Right ventricle myocardium superior (tissue), 1 donor: Measurements from ENCODE around the gene NNT. TPM values are rescaled to one million over a fixed set of nuclear protein-coding genes. Genes with fewer than 3 reads are reported as not detected.
A peak's percentile ranks its signal among the peaks of the same experiment; 100 is the strongest.
"Not testable (repeated sequence)": the region's sequence is repeated elsewhere in the genome, so short reads cannot be mapped to it uniquely, and the experiment has no call there.

Experiments used
- ATAC-seq: fragments of 200-7000 bp; cut with Tn5 transposase; one replicate; pipeline ENCODE4 v1.9.1; 2020; ENCODE audit warnings: mild to moderate bottlenecking; ENCODE audit not compliant: poor library complexity
- DNase-seq: peaks from one replicate; pipeline ENCODE4 v3.0.0-alpha.2; 2020
- intact Hi-C: fragments of 100-400 bp; cut with DNase I; formaldehyde crosslinking; loops from one replicate; pipeline ENCODE4 v1.11.2; 2022
- total RNA-seq: library from RNA; stranded (reverse); fragmentation: NEBNext Ultra II Directional; extraction: Animal tissue kit (Norgen Biotek cat#: 25700); gene quantifications from one replicate; pipeline ENCODE4 v1.2.1, GENCODE V29; 2021
- donor health status: DM: no; HTN: yes; CAD: no; lungs with severe emphysema.

The NNT gene
- total RNA-seq, 1 donor from 2014 or later: 573 TPM

DNA sequence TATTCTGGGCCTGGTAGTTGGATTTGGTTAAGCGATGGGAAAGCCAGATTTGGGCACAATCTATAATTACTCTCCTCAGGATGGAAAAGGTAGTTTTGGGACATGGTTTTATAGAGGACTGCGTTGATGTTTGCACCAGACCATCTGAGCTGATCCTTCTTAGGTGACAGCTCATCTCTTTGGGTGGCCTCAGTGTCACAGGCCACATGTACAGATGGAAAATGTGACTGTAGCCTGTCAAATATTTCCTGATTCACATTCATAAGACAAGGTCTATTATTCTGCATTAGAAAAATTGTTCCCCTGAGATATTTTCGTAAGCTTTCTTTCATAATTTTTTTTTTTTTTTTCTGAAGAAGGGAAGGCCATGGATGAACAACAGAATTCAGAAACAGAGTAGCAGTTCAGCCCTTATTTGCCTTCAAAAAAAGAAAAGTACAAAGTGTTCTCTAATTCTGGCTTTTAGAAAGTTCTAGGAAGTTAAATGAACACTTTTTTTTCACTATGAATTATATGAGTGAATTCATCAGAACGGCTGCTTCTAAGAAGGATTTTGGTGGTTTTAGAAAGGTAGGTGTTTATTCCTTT, 81.0 kb downstream of the NNT start:
- ATAC-seq (peak; percentile 58), DNase-seq (no peak)
- intact Hi-C loops: no loop called here

DNA sequence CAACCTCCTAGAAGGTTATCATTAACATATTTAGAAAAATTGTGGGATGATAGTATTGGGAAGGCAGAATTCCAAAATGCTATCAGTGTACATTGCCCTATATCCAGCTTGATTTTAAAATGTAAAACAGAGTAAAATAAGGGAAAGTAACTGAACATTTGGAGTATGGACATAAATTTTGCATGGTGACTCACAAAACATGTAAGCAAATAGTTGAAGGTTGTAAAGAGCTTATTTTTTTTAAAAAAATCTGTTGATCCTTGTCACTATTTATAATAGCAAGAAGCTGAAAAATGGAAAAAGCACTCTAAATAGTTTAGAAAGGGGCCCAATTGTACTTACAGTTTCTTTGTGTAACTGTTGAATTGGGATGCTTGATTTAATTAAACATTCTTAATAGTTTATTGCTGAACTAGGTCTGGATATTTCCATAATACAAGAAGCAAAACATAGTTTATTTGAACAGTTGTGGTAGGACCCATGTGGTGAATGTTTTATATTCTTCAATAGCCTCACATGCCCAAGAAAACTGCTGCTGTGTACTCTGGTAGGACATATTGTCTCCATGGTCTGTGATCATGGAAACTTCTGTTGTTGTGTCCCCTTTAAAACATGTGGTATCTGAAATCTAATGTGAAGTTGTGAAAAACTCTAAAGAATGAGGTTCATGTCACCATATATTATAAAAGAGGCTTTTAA, 82.4 kb downstream of the NNT start:
- intact Hi-C loops: no loop called here
- DNase-seq (no peak), ATAC-seq (no peak)

DNA sequence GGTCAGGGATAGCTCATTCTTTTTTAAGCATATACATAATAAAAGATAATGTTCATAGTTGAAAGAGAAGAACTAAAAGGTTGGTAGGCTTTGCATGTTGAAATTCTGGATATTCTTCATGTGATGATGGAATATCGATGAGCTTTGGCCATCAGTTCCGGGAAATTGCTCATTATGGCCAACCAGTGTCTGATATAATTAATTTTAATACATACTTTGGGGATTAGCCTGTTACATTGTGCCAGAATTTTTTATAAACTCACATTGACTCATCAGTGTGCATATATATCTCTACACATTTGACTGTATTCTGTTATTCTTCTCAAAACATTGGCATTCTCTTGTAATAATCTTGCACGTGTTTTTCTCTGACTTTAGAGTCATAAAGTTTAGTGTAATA, 84.3 kb downstream of the NNT start:
- intact Hi-C loops: no loop called here
- no peak for ATAC-seq
- DNase-seq: no peak

DNA sequence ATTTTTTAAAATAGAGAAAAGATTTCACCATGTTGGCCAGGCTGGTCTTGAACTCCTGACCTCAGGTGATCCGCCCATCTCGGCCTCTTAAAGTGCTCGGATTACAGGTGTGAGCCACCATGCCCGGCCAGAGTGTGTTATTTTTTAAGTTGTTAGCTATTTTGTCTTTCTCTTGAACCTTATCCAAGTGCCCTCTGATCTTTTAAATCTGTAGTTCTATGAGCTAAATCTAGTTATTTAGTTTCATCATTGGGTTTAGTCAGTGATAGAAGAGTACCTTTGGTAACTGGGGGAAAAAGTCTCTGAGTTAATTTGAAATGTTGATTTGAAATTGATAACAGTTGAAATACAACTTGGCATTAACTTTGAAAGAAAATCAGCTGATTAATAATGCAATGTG, 88.3 kb downstream of the NNT start:
- no peak for ATAC-seq
- no peak for DNase-seq
- intact Hi-C loops: no loop called here

DNA sequence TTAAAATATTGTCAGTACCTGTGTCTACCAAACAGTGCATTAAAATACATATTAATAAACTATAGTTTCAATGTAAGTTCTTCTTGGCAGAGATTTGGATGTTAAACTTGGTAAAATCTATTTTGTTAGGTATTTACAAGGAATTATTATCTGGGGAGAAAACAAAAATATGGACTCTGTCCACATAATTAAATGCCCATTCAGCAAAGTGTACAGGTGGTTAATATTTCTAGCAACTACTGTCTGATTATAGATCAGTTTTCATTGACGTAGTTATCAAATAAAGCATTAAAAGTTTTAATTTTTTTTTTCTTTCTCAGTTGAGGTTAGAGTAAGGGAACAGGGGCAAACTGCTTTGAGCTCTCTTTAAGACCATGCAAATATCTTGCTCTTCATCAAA, 88.9 kb downstream of the NNT start:
- DNase-seq (no peak), ATAC-seq (no peak)
- intact Hi-C loops: no loop called here

DNA sequence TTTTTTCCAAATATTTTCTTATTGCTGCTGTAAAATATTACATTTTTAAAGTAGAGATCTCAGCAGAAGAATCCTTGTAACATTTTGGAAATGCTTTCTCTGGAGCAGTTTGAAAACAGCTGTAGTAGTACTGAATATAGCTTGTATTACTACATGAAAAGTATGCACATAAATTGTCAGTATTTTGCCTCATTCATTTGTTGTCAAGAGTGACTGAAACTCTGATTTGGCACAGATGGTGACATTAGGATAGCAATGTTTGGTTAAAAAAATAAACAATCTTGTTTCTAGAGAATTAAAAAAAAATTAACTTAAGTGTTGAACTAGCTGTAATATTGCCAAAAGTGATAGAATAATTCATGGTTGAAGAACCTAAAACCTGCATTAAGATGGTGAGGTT, 90.4 kb downstream of the NNT start:
- intact Hi-C loops: no loop called here
- ATAC-seq: no peak

DNA sequence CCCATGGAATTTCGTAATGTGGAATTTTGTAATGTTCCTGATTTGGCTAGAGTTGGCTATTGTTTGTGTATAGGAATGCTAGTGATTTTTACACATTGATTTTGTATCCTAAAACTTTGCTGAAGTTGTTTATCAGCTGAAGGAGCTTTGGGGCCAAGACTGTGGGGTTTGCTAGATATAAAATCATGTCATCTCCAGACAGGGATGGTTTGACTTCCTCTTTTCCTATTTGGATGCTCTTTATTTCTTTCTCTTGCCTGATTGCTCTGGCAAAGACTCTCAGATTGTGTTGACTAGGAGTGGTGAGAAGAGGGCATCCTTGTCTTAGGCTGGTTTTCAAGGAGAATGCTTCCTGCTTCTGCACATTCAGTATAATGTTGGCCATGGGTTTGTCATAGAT, 91.0 kb downstream of the NNT start:
- ATAC-seq (no peak), DNase-seq (no peak)
- intact Hi-C loops: no loop called here

More for the DNA sequence above, 90.4 kb downstream of the NNT start:
- no peak for DNase-seq

GRCh38 chr5:43696444-43696843, 93.5 kb downstream of the NNT start:
- DNase-seq, intact Hi-C loops, ATAC-seq: not testable (repeated sequence)

GRCh38 chr5:43699910-43700309, 96.9 kb downstream of the NNT start:
- peak; percentile 67 for ATAC-seq
- no peak for DNase-seq
- intact Hi-C loops: no loop called here

DNA sequence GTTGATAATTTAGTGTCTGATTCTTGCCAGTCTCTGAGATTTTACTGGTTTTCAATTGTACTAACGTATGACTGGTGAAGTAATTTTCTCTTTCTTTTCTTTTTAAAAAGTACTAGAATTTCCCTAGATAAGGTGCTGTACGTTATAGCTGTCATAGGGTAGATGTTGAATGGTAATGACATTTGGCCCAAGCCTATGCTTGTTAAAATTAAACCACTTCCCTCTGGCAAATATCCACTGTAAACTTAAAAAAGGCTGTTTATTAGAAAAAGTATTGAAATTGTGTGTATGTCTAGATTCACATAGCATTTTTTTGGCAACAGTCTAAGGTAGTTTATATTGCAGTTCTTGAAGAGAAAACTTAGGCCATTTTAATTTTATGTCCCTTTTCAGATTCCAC, 97.6 kb downstream of the NNT start:
- DNase-seq: no peak
- intact Hi-C loops: no loop called here
- no peak for ATAC-seq

- intact Hi-C loops: no loop called here
- DNase-seq (no peak), ATAC-seq (no peak)
These were observed 98.2 kb downstream of the NNT start for GRCh38 chr5:43701227-43701626.

- ATAC-seq (no peak), DNase-seq (no peak)
- intact Hi-C loops: no loop called here
These were observed 99.3 kb downstream of the NNT start for GRCh38 chr5:43702293-43702692.

DNA sequence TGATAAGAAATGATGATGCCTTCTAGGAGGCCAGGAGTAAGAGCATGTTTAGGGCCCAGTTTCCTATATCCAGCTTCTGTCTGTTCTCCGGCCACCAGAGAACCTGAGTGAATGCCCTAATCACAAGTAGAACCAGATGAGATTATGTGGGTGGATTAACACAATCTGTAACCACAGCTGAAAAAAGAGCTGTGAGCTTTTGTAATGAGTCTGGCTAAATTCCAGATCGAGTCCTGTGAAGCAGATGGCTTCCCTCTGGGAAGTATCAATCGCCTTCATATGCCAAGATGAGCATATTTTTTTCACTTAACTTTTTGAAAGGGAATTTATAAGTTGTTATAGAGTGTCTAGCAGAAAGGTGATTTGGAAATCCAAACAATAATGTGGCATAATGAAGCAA, 99.8 kb downstream of the NNT start:
- peak; percentile 42 for ATAC-seq
- DNase-seq: no peak

GRCh38 chr5:43704243-43704642, 101.3 kb downstream of the NNT start:
- peak; percentile 6 for ATAC-seq
- intact Hi-C loops: no loop called here

More for the DNA sequence above, 99.8 kb downstream of the NNT start:
- intact Hi-C loops: no loop called here

DNA sequence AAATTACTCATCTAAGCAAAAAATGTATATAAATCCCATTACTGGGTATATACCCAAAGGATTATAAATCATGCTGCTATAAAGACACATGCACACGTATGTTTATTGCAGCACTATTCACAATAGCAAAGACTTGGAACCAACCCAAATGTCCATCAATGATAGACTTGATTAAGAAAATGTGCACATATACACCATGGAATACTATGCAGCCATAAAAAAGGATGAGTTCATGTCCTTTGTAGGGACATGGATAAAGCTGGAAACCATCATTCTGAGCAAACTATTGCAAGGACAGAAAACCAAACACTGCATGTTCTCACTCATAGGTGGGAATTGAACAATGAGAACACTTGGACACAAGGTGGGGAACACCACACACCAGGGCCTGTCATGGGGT, 103.6 kb downstream of the NNT start:
- intact Hi-C loops, DNase-seq, ATAC-seq: not testable (repeated sequence)

More at GRCh38 chr5:43704243-43704642, 101.3 kb downstream of the NNT start:
- no peak for DNase-seq

DNA sequence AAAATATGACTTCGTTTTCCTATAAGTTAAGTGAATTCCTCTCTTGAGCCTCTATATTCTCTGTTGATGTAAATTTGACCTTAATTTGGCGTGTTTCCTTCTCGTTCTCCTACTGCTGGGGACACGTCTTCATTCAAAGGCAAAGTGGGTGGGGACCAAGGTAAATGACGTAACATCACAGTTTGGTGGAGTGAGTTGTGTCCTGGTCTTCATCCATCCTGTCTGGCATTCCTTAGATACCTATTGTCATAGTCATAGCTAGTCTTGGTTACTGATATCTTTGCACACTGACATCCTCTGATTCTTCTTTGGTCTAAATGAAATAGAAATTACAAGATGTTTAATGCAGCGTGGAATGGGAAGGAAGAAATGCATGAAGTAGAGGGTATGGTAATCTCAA, 108.5 kb downstream of the NNT start:
- DNase-seq (no peak), ATAC-seq (no peak)
- intact Hi-C loops: no loop called here

DNA sequence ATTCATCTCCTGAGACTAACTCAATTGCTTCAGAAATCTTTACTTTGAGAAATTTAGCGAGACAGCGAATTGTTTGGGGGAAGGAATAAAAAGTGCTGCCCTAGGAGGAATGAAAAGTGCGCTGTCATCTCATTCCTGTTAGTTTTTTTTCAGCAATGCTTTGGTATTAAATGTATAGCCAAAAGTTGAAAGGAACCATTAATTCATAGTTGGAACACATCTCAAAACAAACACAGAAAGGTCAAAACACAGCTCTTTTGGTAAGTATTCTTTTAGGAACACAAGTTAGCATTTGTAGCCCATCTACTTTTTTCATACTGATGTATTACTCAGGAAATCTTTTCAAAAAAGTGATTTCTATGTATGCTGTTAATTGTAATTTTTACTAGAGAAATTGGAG, 109.1 kb downstream of the NNT start:
- no peak for DNase-seq
- ATAC-seq: no peak
- intact Hi-C loops: no loop called here

GRCh38 chr5:43719783-43720182, 116.8 kb downstream of the NNT start:
- intact Hi-C loops, ATAC-seq, DNase-seq: not testable (repeated sequence)

GRCh38 chr5:43728581-43728980, 125.6 kb downstream of the NNT start:
- intact Hi-C loops: no loop called here
- ATAC-seq (no peak), DNase-seq (no peak)

DNA sequence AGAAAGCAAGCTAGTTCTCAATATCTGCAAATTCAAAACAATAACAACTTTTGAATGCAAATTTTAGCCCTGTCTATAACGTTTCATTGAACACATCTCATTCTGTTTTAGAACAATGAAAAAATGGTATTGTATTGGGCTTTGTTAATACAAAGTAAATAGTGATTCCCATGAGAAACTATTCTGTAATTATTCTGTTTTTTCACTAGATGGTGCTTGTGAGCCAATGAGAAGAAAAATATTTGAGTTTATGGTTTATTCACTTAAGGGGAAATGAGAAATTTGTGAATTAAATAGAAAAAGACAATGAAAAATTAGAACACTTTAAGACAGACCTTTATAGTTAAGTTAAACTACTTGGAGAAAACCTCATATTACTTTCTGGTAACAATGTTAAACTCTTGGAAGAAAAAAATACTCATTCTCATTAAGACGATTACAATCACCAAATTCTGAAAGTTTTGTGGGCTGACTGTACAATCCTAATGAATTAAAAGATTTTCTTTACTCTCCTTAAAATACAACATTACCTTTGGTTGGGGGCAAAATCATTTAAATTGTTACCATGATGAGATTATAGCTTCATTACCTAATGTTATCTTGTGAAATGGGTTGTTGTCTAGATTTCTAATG, 127.0 kb downstream of the NNT start:
- ATAC-seq (peak; percentile 46), DNase-seq (no peak)
- intact Hi-C loops: loop anchor here (5.0 kb wide), 1 partner anchor 602 kb away; no protein-coding TSS in a partner anchor
